Measurements from ENCODE around the gene ENTREP1. TPM values are rescaled to one million over a fixed set of nuclear protein-coding genes. Genes with fewer than 3 reads are reported as not detected.

Gene ENTREP1
- 0.87 TPM for polyA plus RNA-seq (2012; ENCODE audit: insufficient read length, low read depth)

GRCh38 chr9:69324549-69325401, at the start of gene ENTREP1:
ENTREP1 (plus strand) TSS chr9:69325215; CDS start chr9:69325310, 95 bp downstream.
- TF ChIP-seq POLR2AphosphoS5 (IDR thresholded peaks at IDR 0.05; ENCODE audit: low read depth, low read length) (no peak), SIN3A (IDR thresholded peaks at IDR 0.05; ENCODE audit: borderline replicate concordance, insufficient read depth, low read length) (no peak), REST (IDR thresholded peaks at IDR 0.05; ENCODE audit: insufficient read depth in 1 of 2, low read depth in 2 of 2, low read length in 2 of 2) (no peak), TAF1 (IDR thresholded peaks at IDR 0.05; ENCODE audit: borderline replicate concordance, insufficient read depth, low read length) (no peak), FOXP2 (optimal IDR thresholded peaks at IDR 0.05; ENCODE audit: borderline replicate concordance, extremely low read depth, extremely low read length, insufficient read depth) (peak; percentile 23)

- TF ChIP-seq POLR2AphosphoS5 (IDR thresholded peaks at IDR 0.05; ENCODE audit: low read depth, low read length) (no peak), SIN3A (IDR thresholded peaks at IDR 0.05; ENCODE audit: borderline replicate concordance, insufficient read depth, low read length) (no peak), TAF1 (IDR thresholded peaks at IDR 0.05; ENCODE audit: borderline replicate concordance, insufficient read depth, low read length) (no peak), FOXP2 (optimal IDR thresholded peaks at IDR 0.05; ENCODE audit: borderline replicate concordance, extremely low read depth, extremely low read length, insufficient read depth) (no peak), REST (IDR thresholded peaks at IDR 0.05; ENCODE audit: insufficient read depth in 1 of 2, low read depth in 2 of 2, low read length in 2 of 2) (no peak)
Observed at GRCh38 chr9:69276775-69277174, 48.2 kb upstream of the ENTREP1 start.

- TF ChIP-seq TAF1 (IDR thresholded peaks at IDR 0.05; ENCODE audit: borderline replicate concordance, insufficient read depth, low read length) (no peak), POLR2AphosphoS5 (IDR thresholded peaks at IDR 0.05; ENCODE audit: low read depth, low read length) (no peak), SIN3A (IDR thresholded peaks at IDR 0.05; ENCODE audit: borderline replicate concordance, insufficient read depth, low read length) (no peak), REST (IDR thresholded peaks at IDR 0.05; ENCODE audit: insufficient read depth in 1 of 2, low read depth in 2 of 2, low read length in 2 of 2) (no peak), FOXP2 (optimal IDR thresholded peaks at IDR 0.05; ENCODE audit: borderline replicate concordance, extremely low read depth, extremely low read length, insufficient read depth) (no peak)
Observed at GRCh38 chr9:69279084-69279731, 45.8 kb upstream of the ENTREP1 start.

GRCh38 chr9:69279733-69280132, 45.3 kb upstream of the ENTREP1 start:
- TF ChIP-seq SIN3A (IDR thresholded peaks at IDR 0.05; ENCODE audit: borderline replicate concordance, insufficient read depth, low read length) (no peak), TAF1 (IDR thresholded peaks at IDR 0.05; ENCODE audit: borderline replicate concordance, insufficient read depth, low read length) (no peak), FOXP2 (optimal IDR thresholded peaks at IDR 0.05; ENCODE audit: borderline replicate concordance, extremely low read depth, extremely low read length, insufficient read depth) (no peak), POLR2AphosphoS5 (IDR thresholded peaks at IDR 0.05; ENCODE audit: low read depth, low read length) (no peak), REST (IDR thresholded peaks at IDR 0.05; ENCODE audit: insufficient read depth in 1 of 2, low read depth in 2 of 2, low read length in 2 of 2) (no peak)
